ENCODE measurements around the gene LTBP2.

Gene LTBP2

DNA sequence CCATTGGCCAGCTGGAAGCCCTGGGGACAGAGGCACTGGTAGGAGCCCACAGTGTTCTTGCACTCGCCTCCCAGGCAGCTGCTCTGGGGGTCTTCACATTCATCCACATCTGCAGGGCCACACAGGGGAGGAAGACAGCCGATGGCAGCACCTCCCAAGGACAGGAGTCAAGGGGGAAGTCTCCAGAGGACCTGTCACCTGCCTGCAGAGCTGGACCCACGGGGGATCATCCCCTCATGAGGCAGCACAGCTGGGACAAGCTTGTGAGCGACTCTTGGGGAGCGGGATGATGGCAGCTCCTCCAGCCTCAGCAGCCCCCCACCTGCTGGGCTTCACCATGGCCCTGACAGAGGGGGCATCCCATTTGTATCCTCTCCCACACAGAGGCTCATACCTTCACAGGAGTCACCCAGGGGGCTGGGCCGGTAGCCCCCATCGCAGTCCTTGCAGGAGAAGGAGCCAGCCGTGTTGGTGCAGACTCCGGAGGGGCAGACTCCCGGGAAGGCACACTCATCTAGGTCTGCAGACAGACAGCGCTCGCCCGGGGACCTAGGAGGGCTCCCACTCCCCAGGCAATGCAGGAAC is 103.1 kb downstream of the LTBP2 start:
- Histone ChIP-seq H3K4me1 (ENCODE audit: control insufficient read depth, insufficient read depth, low read length) (no peaks in the 10 kb centered on the region), H3K4me3 (ENCODE audit: low read depth, low read length) (no peak overlapping the region), H3K27ac (ENCODE audit: extremely low read depth, low read depth, low read length) (no peak overlapping the region), H3K36me3 (ENCODE audit: control insufficient read depth in 2 of 2, insufficient read depth in 1 of 2, low read length in 2 of 2) (no peaks in the 10 kb centered on the region), H3K9me3 (ENCODE audit: control insufficient read depth, insufficient read depth, low read depth, low read length) (no peaks in the 10 kb centered on the region)
- ChIA-PET CTCF (interaction anchor here (0.9 to 1.0 kb wide), 3 partner anchors 10 to 31 kb away, joined by 3 read pairs; no protein-coding TSS in a partner anchor), POLR2A (no interaction called here)
- no peak for TF ChIP-seq BCL11B (tag by site-specific recombination; IDR thresholded peaks at IDR 0.05; ENCODE audit: low read depth)
- TF ChIP-seq GLIS2 (tag by site-specific recombination; IDR thresholded peaks at IDR 0.05): 0 out of 2 replicates have a peak, but pooled peaks have one; percentile 31
- TF ChIP-seq GLIS1 (tag by site-specific recombination; IDR thresholded peaks at IDR 0.05): peak; percentile 93
- TF ChIP-seq, protein P1, sequence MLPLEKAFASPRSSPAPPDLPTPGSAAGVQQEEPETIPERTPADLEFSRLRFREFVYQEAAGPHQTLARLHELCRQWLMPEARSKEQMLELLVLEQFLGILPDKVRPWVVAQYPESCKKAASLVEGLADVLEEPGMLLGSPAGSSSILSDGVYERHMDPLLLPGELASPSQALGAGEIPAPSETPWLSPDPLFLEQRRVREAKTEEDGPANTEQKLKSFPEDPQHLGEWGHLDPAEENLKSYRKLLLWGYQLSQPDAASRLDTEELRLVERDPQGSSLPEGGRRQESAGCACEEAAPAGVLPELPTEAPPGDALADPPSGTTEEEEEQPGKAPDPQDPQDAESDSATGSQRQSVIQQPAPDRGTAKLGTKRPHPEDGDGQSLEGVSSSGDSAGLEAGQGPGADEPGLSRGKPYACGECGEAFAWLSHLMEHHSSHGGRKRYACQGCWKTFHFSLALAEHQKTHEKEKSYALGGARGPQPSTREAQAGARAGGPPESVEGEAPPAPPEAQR (tag by site-specific recombination; IDR thresholded peaks at IDR 0.05): no peak
- TF ChIP-seq ZIC2 (tag by site-specific recombination; IDR thresholded peaks at IDR 0.05): peak; percentile 62; the same call in 1 of the 2 replicates

DNA sequence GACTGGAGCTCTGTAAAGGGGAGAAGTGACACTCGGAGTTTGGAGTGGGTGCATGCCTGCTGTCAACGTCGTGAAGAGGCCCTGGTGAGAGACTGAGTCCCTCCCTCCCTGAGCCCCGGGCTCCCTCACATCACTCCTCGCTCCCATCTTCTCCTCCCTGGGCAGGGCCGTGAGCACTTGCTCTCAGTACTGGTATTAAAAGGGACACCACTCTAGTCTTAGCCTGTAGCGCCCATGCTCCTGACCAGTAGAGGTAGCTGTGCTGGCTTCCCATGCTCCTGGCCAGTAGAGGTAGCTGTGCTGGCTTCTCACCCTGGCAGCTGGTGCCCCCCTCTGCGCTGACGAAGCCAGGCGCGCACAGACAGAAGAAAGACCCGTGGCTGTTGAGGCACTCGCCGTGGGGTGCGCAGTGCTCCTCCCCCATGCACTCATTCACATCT is 103.7 kb downstream of the LTBP2 start:
- TF ChIP-seq, protein P2, sequence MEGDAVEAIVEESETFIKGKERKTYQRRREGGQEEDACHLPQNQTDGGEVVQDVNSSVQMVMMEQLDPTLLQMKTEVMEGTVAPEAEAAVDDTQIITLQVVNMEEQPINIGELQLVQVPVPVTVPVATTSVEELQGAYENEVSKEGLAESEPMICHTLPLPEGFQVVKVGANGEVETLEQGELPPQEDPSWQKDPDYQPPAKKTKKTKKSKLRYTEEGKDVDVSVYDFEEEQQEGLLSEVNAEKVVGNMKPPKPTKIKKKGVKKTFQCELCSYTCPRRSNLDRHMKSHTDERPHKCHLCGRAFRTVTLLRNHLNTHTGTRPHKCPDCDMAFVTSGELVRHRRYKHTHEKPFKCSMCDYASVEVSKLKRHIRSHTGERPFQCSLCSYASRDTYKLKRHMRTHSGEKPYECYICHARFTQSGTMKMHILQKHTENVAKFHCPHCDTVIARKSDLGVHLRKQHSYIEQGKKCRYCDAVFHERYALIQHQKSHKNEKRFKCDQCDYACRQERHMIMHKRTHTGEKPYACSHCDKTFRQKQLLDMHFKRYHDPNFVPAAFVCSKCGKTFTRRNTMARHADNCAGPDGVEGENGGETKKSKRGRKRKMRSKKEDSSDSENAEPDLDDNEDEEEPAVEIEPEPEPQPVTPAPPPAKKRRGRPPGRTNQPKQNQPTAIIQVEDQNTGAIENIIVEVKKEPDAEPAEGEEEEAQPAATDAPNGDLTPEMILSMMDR (tag by site-specific recombination; IDR thresholded peaks at IDR 0.05): peak; percentile 69
- TF ChIP-seq, protein P3, sequence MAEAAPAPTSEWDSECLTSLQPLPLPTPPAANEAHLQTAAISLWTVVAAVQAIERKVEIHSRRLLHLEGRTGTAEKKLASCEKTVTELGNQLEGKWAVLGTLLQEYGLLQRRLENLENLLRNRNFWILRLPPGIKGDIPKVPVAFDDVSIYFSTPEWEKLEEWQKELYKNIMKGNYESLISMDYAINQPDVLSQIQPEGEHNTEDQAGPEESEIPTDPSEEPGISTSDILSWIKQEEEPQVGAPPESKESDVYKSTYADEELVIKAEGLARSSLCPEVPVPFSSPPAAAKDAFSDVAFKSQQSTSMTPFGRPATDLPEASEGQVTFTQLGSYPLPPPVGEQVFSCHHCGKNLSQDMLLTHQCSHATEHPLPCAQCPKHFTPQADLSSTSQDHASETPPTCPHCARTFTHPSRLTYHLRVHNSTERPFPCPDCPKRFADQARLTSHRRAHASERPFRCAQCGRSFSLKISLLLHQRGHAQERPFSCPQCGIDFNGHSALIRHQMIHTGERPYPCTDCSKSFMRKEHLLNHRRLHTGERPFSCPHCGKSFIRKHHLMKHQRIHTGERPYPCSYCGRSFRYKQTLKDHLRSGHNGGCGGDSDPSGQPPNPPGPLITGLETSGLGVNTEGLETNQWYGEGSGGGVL (tag by site-specific recombination; IDR thresholded peaks at IDR 0.05): no peak
- Histone ChIP-seq H3K4me3 (ENCODE audit: low read depth, low read length) (no peak overlapping the region), H3K9me3 (ENCODE audit: control insufficient read depth, insufficient read depth, low read depth, low read length) (no peaks in the 10 kb centered on the region), H3K4me1 (ENCODE audit: control insufficient read depth, insufficient read depth, low read length) (no peaks in the 10 kb centered on the region), H3K27ac (ENCODE audit: extremely low read depth, low read depth, low read length) (no peak overlapping the region), H3K36me3 (ENCODE audit: control insufficient read depth in 2 of 2, insufficient read depth in 1 of 2, low read length in 2 of 2) (no peaks in the 10 kb centered on the region)
- ChIA-PET POLR2A (no interaction called here), CTCF (interaction anchor here (0.9 to 1.0 kb wide), 3 partner anchors 11 to 31 kb away, joined by 3 read pairs; no protein-coding TSS in a partner anchor)

DNA sequence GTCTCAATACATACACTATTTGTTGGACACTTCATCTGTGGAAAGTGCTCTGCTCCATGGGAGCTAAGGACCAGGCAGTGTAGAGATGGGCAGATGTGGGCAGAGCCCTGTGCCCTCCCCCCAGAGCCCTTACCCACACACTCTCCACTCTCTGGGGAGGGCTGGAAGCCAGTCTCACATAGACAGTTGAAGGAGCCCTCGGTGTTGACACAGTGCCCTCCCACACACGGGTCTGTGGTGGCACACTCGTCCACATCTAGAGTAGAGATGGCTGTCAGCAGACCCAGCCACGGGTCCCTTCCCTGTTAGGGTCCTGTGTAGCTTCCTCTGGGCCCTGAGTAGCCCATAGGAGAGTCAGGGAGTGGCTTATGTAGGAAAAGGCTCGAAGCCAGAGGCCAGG is 104.2 kb downstream of the LTBP2 start:
- TF ChIP-seq ZFHX2 (tag by site-specific recombination; conservative IDR thresholded peaks at IDR 0.05): peak; percentile 63
- TF ChIP-seq ZNF558 (tag by site-specific recombination; IDR thresholded peaks at IDR 0.05): no peak
- no peak for TF ChIP-seq ZNF391 (tag by site-specific recombination; IDR thresholded peaks at IDR 0.05; ENCODE audit: borderline replicate concordance, low read depth)
- TF ChIP-seq RBAK (tag by site-specific recombination; IDR thresholded peaks at IDR 0.05): no peak
- TF ChIP-seq EGR2 (tag by site-specific recombination; IDR thresholded peaks at IDR 0.05; ENCODE audit: low read depth): peak; percentile 38; the same call in 1 of the 2 replicates
- TF ChIP-seq ZNF510 (tag by site-specific recombination; IDR thresholded peaks at IDR 0.05; ENCODE audit: insufficient replicate concordance): no peak
- no peaks in the 10 kb centered on the region for H3K36me3 ChIP-seq (ENCODE audit: control insufficient read depth in 2 of 2, insufficient read depth in 1 of 2, low read length in 2 of 2)
- H3K9me3 ChIP-seq (ENCODE audit: control insufficient read depth, insufficient read depth, low read depth, low read length): no peaks in the 10 kb centered on the region
- H3K27ac ChIP-seq (ENCODE audit: extremely low read depth, low read depth, low read length): no peak overlapping the region
- POLR2A ChIA-PET: no interaction called here
- no peak overlapping the region for H3K4me3 ChIP-seq (ENCODE audit: low read depth, low read length)
- CTCF ChIA-PET: no interaction called here
- H3K4me1 ChIP-seq (ENCODE audit: control insufficient read depth, insufficient read depth, low read length): no peaks in the 10 kb centered on the region
